DOHH2 (cell line): Measurements from ENCODE around the gene AIDA.

Experiments used
- H3F3A ChIP-seq: fragments of 200-600 bp; sonication (generic), shearing (Covaris generic); 2 replicates; pipeline ENCODE4 v1.6.0; 2016; ENCODE audit warnings: antibody characterized with exemption, mild to moderate bottlenecking; ENCODE audit not compliant: control insufficient read depth, insufficient read depth
- H3K27ac ChIP-seq: fragments of 200-600 bp; sonication (generic); 2 replicates; pipeline ENCODE4 v1.5.1; 2014; ENCODE audit warnings: low read depth, mild to moderate bottlenecking, low read length, moderate library complexity
- H3K27me3 ChIP-seq: fragments of 200-600 bp; sonication (generic); 2 replicates; pipeline ENCODE4 v1.6.1; 2014; ENCODE audit warnings: mild to moderate bottlenecking, low read length, mixed read lengths; ENCODE audit not compliant: control insufficient read depth
- H3K36me3 ChIP-seq: fragments of 200-600 bp; sonication (generic); 2 replicates; pipeline ENCODE4 v1.6.1; 2014; ENCODE audit warnings: mild to moderate bottlenecking, low read length, moderate library complexity, mixed read lengths; ENCODE audit not compliant: control insufficient read depth
- H3K4me1 ChIP-seq: fragments of 200-600 bp; sonication (generic); 2 replicates; pipeline ENCODE4 v1.6.1; 2014; ENCODE audit warnings: mild to moderate bottlenecking, low read length, mixed read lengths; ENCODE audit not compliant: control insufficient read depth
- H3K4me2 ChIP-seq: fragments of 200-600 bp; sonication (generic); 2 replicates; pipeline ENCODE4 v1.6.0; 2014; ENCODE audit warnings: mild to moderate bottlenecking, low read length, moderate library complexity
- H3K4me3 ChIP-seq: fragments of 200-600 bp; sonication (generic); 2 replicates; pipeline ENCODE4 v1.5.1; 2014; ENCODE audit warnings: mild to moderate bottlenecking, low read length, mixed read lengths
- H3K79me2 ChIP-seq: fragments of 200-600 bp; sonication (generic); 2 replicates; pipeline ENCODE4 v1.6.1; 2014; ENCODE audit warnings: mild to moderate bottlenecking, low read length, mixed read lengths; ENCODE audit not compliant: control insufficient read depth
- H3K9me2 ChIP-seq: fragments of 200-600 bp; sonication (generic); replicated peaks from 2 replicates; pipeline ENCODE4 v1.6.1; 2014; ENCODE audit warnings: mild to moderate bottlenecking, low read length, mixed read lengths; ENCODE audit not compliant: control insufficient read depth
- H3K9me3 ChIP-seq: fragments of 200-600 bp; sonication (generic); 2 replicates; pipeline ENCODE4 v1.6.1; 2014; ENCODE audit warnings: antibody characterized with exemption, low read length, mixed read lengths; ENCODE audit not compliant: control insufficient read depth, insufficient read depth
- H4K20me1 ChIP-seq: fragments of 200-600 bp; sonication (generic); 2 replicates; pipeline ENCODE4 v1.6.0; 2014; ENCODE audit warnings: low read depth, mild to moderate bottlenecking, antibody characterized with exemption, low read length, moderate library complexity; ENCODE audit not compliant: control insufficient read depth, insufficient read depth
- EZH2phosphoT487 ChIP-seq: fragments of 200-600 bp; sonication (generic); IDR thresholded peaks from 2 replicates; pipeline ENCODE4 v1.6.1; 2017; ENCODE audit warnings: borderline replicate concordance, mild to moderate bottlenecking, antibody characterized with exemption, low read length, moderate library complexity, mixed read lengths
- TF ChIP-seq, protein P1 (sequence below): fragments of 200-600 bp; sonication (generic); IDR thresholded peaks from one replicate; pipeline ENCODE4 v1.5.1; 2014; ENCODE audit warnings: antibody characterized with exemption, mild to moderate bottlenecking, low read depth, low read length; ENCODE audit not compliant: poor library complexity, severe bottlenecking

The AIDA gene

DNA sequence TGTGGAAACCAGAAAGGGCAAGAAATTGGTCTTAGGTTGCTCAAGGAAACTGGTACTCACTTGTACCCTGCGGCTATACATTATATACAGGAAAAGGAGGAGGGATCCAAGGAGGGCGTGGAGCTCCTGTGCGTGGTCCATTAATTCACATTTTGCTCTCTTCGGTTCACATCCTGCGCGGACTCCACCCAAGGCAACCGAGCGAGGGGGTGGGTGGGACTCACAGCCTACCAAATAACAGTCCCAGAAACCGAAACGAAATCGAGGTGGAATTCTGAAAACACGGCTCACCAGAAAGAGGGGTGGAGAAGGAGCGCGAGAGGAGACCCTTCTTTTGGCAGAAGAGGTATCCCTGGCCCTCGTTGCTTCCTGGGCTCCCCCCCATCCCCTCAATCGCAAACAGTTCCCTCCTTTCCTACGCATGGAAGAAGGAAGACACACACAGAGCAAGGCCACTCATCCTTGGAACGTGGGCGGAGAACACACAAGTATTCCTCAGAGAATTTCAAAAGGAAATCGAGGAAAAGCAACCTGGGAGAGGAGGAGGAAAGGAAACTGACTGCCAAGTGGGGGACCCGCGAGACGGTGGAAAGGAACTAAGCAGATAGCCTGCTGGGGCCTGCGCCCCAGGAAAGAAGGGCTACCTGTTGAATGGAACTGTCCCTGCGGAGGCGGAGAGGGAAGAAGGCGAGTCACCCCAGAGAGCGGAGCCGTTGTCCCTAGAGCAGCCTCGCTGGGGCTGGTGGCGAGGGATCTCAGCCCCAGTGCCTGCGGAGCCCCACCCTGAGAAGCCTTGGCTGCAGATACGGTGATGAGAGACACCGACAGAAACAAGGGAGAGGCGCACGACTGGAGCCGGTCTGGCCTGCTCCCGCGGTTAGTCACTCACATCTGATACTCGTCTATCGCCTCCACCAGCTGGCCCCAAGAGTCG, 705 bp downstream of the AIDA start:
- Histone ChIP-seq H3K4me2 (peak overlapping the region; percentile 78), H3K27me3 (no peaks in the 10 kb centered on the region), H3K27ac (peak overlapping the region; percentile 66), H3K36me3 (peaks cover 36% of the 10 kb centered on the region), H3K4me3 (peak overlapping the region; percentile 82), H3F3A (peaks cover 11% of the 10 kb centered on the region), H4K20me1 (no peaks in the 10 kb centered on the region), H3K79me2 (peaks cover 75% of the 10 kb centered on the region), H3K9me2 (no peaks in the 10 kb centered on the region), H3K9me3 (no peaks in the 10 kb centered on the region), H3K4me1 (peaks cover 16% of the 10 kb centered on the region)
- no peak for TF ChIP-seq EZH2phosphoT487
- TF ChIP-seq, protein P1, sequence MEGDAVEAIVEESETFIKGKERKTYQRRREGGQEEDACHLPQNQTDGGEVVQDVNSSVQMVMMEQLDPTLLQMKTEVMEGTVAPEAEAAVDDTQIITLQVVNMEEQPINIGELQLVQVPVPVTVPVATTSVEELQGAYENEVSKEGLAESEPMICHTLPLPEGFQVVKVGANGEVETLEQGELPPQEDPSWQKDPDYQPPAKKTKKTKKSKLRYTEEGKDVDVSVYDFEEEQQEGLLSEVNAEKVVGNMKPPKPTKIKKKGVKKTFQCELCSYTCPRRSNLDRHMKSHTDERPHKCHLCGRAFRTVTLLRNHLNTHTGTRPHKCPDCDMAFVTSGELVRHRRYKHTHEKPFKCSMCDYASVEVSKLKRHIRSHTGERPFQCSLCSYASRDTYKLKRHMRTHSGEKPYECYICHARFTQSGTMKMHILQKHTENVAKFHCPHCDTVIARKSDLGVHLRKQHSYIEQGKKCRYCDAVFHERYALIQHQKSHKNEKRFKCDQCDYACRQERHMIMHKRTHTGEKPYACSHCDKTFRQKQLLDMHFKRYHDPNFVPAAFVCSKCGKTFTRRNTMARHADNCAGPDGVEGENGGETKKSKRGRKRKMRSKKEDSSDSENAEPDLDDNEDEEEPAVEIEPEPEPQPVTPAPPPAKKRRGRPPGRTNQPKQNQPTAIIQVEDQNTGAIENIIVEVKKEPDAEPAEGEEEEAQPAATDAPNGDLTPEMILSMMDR = no peak

GRCh38 chr1:222709700-222710153, 2.6 kb downstream of the AIDA start:
- H3K4me1 ChIP-seq = peaks cover 16% of the 10 kb centered on the region

DNA sequence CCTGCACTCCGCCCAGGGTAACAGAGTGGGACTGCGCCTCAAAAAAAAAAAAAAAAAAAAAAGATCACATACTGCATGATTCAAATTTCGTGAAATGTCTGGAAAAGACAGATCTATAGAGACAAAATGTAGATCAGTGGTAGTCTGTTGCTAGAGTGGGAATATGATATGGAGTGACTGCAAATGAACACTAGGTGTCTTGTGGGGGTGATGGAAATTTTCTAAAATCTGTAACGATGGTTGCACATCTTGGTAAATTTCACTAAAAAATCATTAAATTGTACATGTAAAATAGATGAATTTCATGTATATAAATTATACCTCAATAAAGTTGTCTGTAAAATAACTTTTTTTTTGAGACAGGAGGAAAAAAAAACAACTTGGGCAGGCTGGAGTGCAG, 5.5 kb downstream of the AIDA start:
- no peaks in the 10 kb centered on the region for H3K27me3 ChIP-seq
- H3K9me2 ChIP-seq = no peaks in the 10 kb centered on the region
- H3K27ac ChIP-seq = no peak overlapping the region
- no peak overlapping the region for H3K4me2 ChIP-seq
- H3K9me3 ChIP-seq = no peaks in the 10 kb centered on the region
- TF ChIP-seq, protein P1 = peak; percentile 11
- TF ChIP-seq EZH2phosphoT487 = no peak
- H3K4me1 ChIP-seq = peaks cover 10% of the 10 kb centered on the region
- no peaks in the 10 kb centered on the region for H4K20me1 ChIP-seq
- peaks cover 46% of the 10 kb centered on the region for H3K36me3 ChIP-seq
- 0 out of 2 replicates have a peak, but pooled peaks cover 2% of the 10 kb centered on the region for H3F3A ChIP-seq
- H3K79me2 ChIP-seq = peaks cover 84% of the 10 kb centered on the region
- H3K4me3 ChIP-seq = no peak overlapping the region

More at GRCh38 chr1:222709700-222710153, 2.6 kb downstream of the AIDA start:
- no peaks in the 10 kb centered on the region for H3K9me2 ChIP-seq
- H3K4me2 ChIP-seq = peak overlapping the region; percentile 78; the same call in 1 of the 2 replicates
- no peaks in the 10 kb centered on the region for H4K20me1 ChIP-seq
- H3F3A ChIP-seq = peaks cover 11% of the 10 kb centered on the region
- peaks cover 35% of the 10 kb centered on the region for H3K36me3 ChIP-seq
- TF ChIP-seq, protein P1 = no peak
- TF ChIP-seq EZH2phosphoT487 = no peak
- H3K4me3 ChIP-seq = no peak overlapping the region
- peaks cover 88% of the 10 kb centered on the region for H3K79me2 ChIP-seq
- H3K27me3 ChIP-seq = no peaks in the 10 kb centered on the region
- no peaks in the 10 kb centered on the region for H3K9me3 ChIP-seq
- no peak overlapping the region for H3K27ac ChIP-seq
